Glutamatergic neuron (in vitro differentiated cells): ENCODE data around the gene ACTL10. TPM values are rescaled to one million over a fixed set of nuclear protein-coding genes. Genes with fewer than 3 reads are reported as not detected.

Experiments
- DNase-seq: peaks from one replicate; pipeline ENCODE4 v3.0.0; 2022
- H3K27ac Mint-ChIP-seq: one replicate; pipeline ENCODE4 v1.8.0; 2020; ENCODE audit warnings: mild to moderate bottlenecking, mixed read lengths, inconsistent platforms; ENCODE audit not compliant: unreplicated experiment
- H3K27me3 Mint-ChIP-seq: one replicate; pipeline ENCODE4 v1.8.0; 2020; ENCODE audit warnings: mild to moderate bottlenecking, moderate library complexity, mixed read lengths, inconsistent platforms; ENCODE audit not compliant: unreplicated experiment
- H3K36me3 Mint-ChIP-seq: one replicate; pipeline ENCODE4 v1.8.0; 2020; ENCODE audit warnings: mild to moderate bottlenecking, mixed read lengths, inconsistent platforms; ENCODE audit not compliant: unreplicated experiment
- H3K4me1 Mint-ChIP-seq: one replicate; pipeline ENCODE4 v1.8.0; 2020; ENCODE audit warnings: mild to moderate bottlenecking, low read depth, mixed read lengths, inconsistent platforms; ENCODE audit not compliant: unreplicated experiment
- H3K4me3 Mint-ChIP-seq: one replicate; pipeline ENCODE4 v1.8.0; 2020; ENCODE audit warnings: mild to moderate bottlenecking, mixed read lengths, inconsistent platforms; ENCODE audit not compliant: unreplicated experiment
- H3K9me3 Mint-ChIP-seq: one replicate; pipeline ENCODE4 v1.8.0; 2020; ENCODE audit warnings: mild to moderate bottlenecking, moderate library complexity, mixed read lengths, inconsistent platforms; ENCODE audit not compliant: unreplicated experiment
- CTCF ChIP-seq: fragments of 200-600 bp; sonication (generic); IDR thresholded peaks from one replicate; pipeline ENCODE4 v1.5.0; 2021; ENCODE audit not compliant: partially characterized antibody, unreplicated experiment
- total RNA-seq: library from RNA; stranded (reverse); fragmentation: NEBNext Ultra II Directional; extraction: Animal tissue kit (Norgen Biotek cat#: 25700); gene quantifications from one replicate; pipeline ENCODE4 v1.2.1, GENCODE V29; 2021; ENCODE audit not compliant: unreplicated experiment

The ACTL10 gene
- total RNA-seq, 1 donor from 2014 or later, result 1.0 TPM

GRCh38 chr20:33709905-33710541 lies 43.3 kb downstream of the ACTL10 start:
- Mint-ChIP-seq H3K27me3 (peaks cover 3% of the 10 kb centered on the region), H3K9me3 (no peaks in the 10 kb centered on the region), H3K4me3 (no peak overlapping the region), H3K36me3 (no peaks in the 10 kb centered on the region), H3K27ac (no peak overlapping the region), H3K4me1 (peaks cover 15% of the 10 kb centered on the region)
- no peak for TF ChIP-seq CTCF
- no peak for DNase-seq

- peaks cover 3% of the 10 kb centered on the region for H3K27me3 Mint-ChIP-seq
- no peak for DNase-seq
- no peaks in the 10 kb centered on the region for H3K36me3 Mint-ChIP-seq
- peak overlapping the region; percentile 13 for H3K4me3 Mint-ChIP-seq
- no peaks in the 10 kb centered on the region for H3K9me3 Mint-ChIP-seq
- H3K27ac Mint-ChIP-seq, result no peak overlapping the region
- no peak for TF ChIP-seq CTCF
- peaks cover 15% of the 10 kb centered on the region for H3K4me1 Mint-ChIP-seq
These were observed 44.1 kb downstream of the ACTL10 start for GRCh38 chr20:33710681-33711445.

- no peak for DNase-seq
- no peak overlapping the region for H3K27ac Mint-ChIP-seq
- TF ChIP-seq CTCF, result no peak
- no peaks in the 10 kb centered on the region for H3K36me3 Mint-ChIP-seq
- H3K4me1 Mint-ChIP-seq, result peaks cover 15% of the 10 kb centered on the region
- H3K4me3 Mint-ChIP-seq, result no peak overlapping the region
- H3K9me3 Mint-ChIP-seq, result no peaks in the 10 kb centered on the region
- H3K27me3 Mint-ChIP-seq, result peaks cover 6% of the 10 kb centered on the region
These were observed 44.6 kb downstream of the ACTL10 start for GRCh38 chr20:33711446-33711738.

- TF ChIP-seq CTCF, result no peak
- Mint-ChIP-seq H3K27ac (no peak overlapping the region), H3K27me3 (peaks cover 6% of the 10 kb centered on the region), H3K9me3 (no peaks in the 10 kb centered on the region), H3K4me3 (no peak overlapping the region), H3K4me1 (peaks cover 15% of the 10 kb centered on the region), H3K36me3 (no peaks in the 10 kb centered on the region)
- no peak for DNase-seq
These were observed 47.2 kb downstream of the ACTL10 start for GRCh38 chr20:33713865-33714367.

- H3K9me3 Mint-ChIP-seq, result peaks cover 10% of the 10 kb centered on the region
- peaks cover 12% of the 10 kb centered on the region for H3K27me3 Mint-ChIP-seq
- DNase-seq, result no peak
- peaks cover 12% of the 10 kb centered on the region for H3K4me1 Mint-ChIP-seq
- no peak overlapping the region for H3K27ac Mint-ChIP-seq
- H3K4me3 Mint-ChIP-seq, result no peak overlapping the region
- no peak for TF ChIP-seq CTCF
- H3K36me3 Mint-ChIP-seq, result peaks cover 4% of the 10 kb centered on the region
These were observed 49.8 kb downstream of the ACTL10 start for GRCh38 chr20:33716498-33716897.
